HG03457 (cell line): ENCODE data around the gene MPZL1.

Experiments used
- ATAC-seq: cut with Tn5 transposase; IDR thresholded peaks from one replicate; pipeline ENCODE4 v1.9.1; 2021; ENCODE audit warnings: moderate number of reproducible peaks; ENCODE audit not compliant: unreplicated experiment

The MPZL1 gene

GRCh38 chr1:167748906-167749305 is 27.1 kb downstream of the MPZL1 start:
- no peak for ATAC-seq

GRCh38 chr1:167749741-167750140 is 28.0 kb downstream of the MPZL1 start:
- ATAC-seq: no peak

- no peak for ATAC-seq
Measured at GRCh38 chr1:167750641-167751040, 28.9 kb downstream of the MPZL1 start.

- ATAC-seq: no peak
Measured at GRCh38 chr1:167751676-167752075, 29.9 kb downstream of the MPZL1 start.

- ATAC-seq: no peak
Measured at GRCh38 chr1:167752219-167752985, 30.6 kb downstream of the MPZL1 start.

- no peak for ATAC-seq
Measured at GRCh38 chr1:167755654-167756053, 33.9 kb downstream of the MPZL1 start.

- ATAC-seq: no peak
Measured at GRCh38 chr1:167756730-167757405, 35.1 kb downstream of the MPZL1 start.

GRCh38 chr1:167757433-167758309 is 35.9 kb downstream of the MPZL1 start:
- no peak for ATAC-seq

GRCh38 chr1:167761400-167761799 is 39.6 kb downstream of the MPZL1 start:
- no peak for ATAC-seq

- no peak for ATAC-seq
Measured at GRCh38 chr1:167762061-167762746, 40.4 kb downstream of the MPZL1 start.

GRCh38 chr1:167763525-167764220 is 41.9 kb downstream of the MPZL1 start:
- no peak for ATAC-seq

GRCh38 chr1:167764458-167765330 is 42.9 kb downstream of the MPZL1 start:
- no peak for ATAC-seq

GRCh38 chr1:167765496-167765895 is 43.7 kb downstream of the MPZL1 start:
- no peak for ATAC-seq

- no peak for ATAC-seq
Measured at GRCh38 chr1:167766538-167766937, 44.8 kb downstream of the MPZL1 start.

GRCh38 chr1:167767761-167768160 is 46.0 kb downstream of the MPZL1 start:
- no peak for ATAC-seq

GRCh38 chr1:167770127-167770526 is 48.3 kb downstream of the MPZL1 start:
- no peak for ATAC-seq

- ATAC-seq: no peak
Measured at GRCh38 chr1:167772436-167772835, 50.7 kb downstream of the MPZL1 start.

GRCh38 chr1:167773516-167773915 is 51.7 kb downstream of the MPZL1 start:
- ATAC-seq: no peak

GRCh38 chr1:167774710-167775109 is 52.9 kb downstream of the MPZL1 start:
- no peak for ATAC-seq
